GM19452 (cell line): ENCODE results near the gene SELENOV.

Source experiments
- ATAC-seq: cut with Tn5 transposase; IDR thresholded peaks from one replicate; pipeline ENCODE4 v1.9.1; 2021; ENCODE audit not compliant: unreplicated experiment

SELENOV gene

GRCh38 chr19:39518975-39519374, 4.0 kb downstream of the SELENOV start:
- no peak for ATAC-seq

- ATAC-seq = no peak
Observed at GRCh38 chr19:39520541-39521484, 5.9 kb downstream of the SELENOV start.

- ATAC-seq = no peak
Observed at GRCh38 chr19:39524495-39524894, 9.6 kb downstream of the SELENOV start.

- no peak for ATAC-seq
Observed at GRCh38 chr19:39525205-39525604, 10.3 kb downstream of the SELENOV start.

GRCh38 chr19:39531834-39532232, 16.9 kb downstream of the SELENOV start:
- ATAC-seq = no peak

GRCh38 chr19:39532233-39533002, 17.5 kb downstream of the SELENOV start, which contains the start of gene EID2B:
Gene EID2B, minus strand, starts transcription at chr19:39532852. Its CDS starts 50 bp downstream, at chr19:39532802.
- peak; percentile 89 for ATAC-seq

- peak; percentile 14 for ATAC-seq
Observed at GRCh38 chr19:39533003-39533512, 18.1 kb downstream of the SELENOV start.

GRCh38 chr19:39533791-39534190, 18.9 kb downstream of the SELENOV start:
- no peak for ATAC-seq

- no peak for ATAC-seq
Observed at GRCh38 chr19:39539165-39539517, 24.2 kb downstream of the SELENOV start.

- ATAC-seq = peak; percentile 80
Observed at GRCh38 chr19:39539518-39540332, 24.8 kb downstream of the SELENOV start, which contains the start of gene EID2. Gene EID2, minus strand, starts transcription at chr19:39540161. Its CDS starts 82 bp downstream, at chr19:39540079.

GRCh38 chr19:39540333-39540673, 25.4 kb downstream of the SELENOV start:
- ATAC-seq = no peak

- ATAC-seq = no peak
Observed at GRCh38 chr19:39542206-39542605, 27.3 kb downstream of the SELENOV start.

GRCh38 chr19:39543477-39543857, 28.5 kb downstream of the SELENOV start:
- no peak for ATAC-seq

- no peak for ATAC-seq
Observed at GRCh38 chr19:39544226-39544903, 29.4 kb downstream of the SELENOV start.

GRCh38 chr19:39544911-39545310, 30.0 kb downstream of the SELENOV start:
- no peak for ATAC-seq

GRCh38 chr19:39546599-39546998, 31.7 kb downstream of the SELENOV start:
- no peak for ATAC-seq

- no peak for ATAC-seq
Observed at GRCh38 chr19:39550197-39550596, 35.3 kb downstream of the SELENOV start.

- ATAC-seq = no peak
Observed at GRCh38 chr19:39553082-39553652, 38.2 kb downstream of the SELENOV start.

GRCh38 chr19:39554701-39555311, 39.9 kb downstream of the SELENOV start:
- ATAC-seq = no peak

GRCh38 chr19:39555883-39556282, 40.9 kb downstream of the SELENOV start:
- no peak for ATAC-seq
